HEK293 (cell line): ENCODE measurements around the gene IL1R1.

ENCODE experiments used
- CTCF ChIA-PET: fragments of 350-600 bp; formaldehyde crosslinking; extraction: SDS; loops from one replicate; lab custom pipeline; 2021; ENCODE audit warnings: antibody characterized with exemption; lab: Yijun Ruan, JAX
- POLR2A ChIA-PET: fragments of 300-600 bp; formaldehyde crosslinking; extraction: SDS; loops from one replicate; lab custom pipeline; 2020; ENCODE audit warnings: antibody characterized with exemption, inconsistent platforms; lab: Yijun Ruan, JAX
- H3K27ac ChIP-seq: fragments of 200-500 bp; sonication (Bioruptor generic); 2 replicates; pipeline ENCODE4 v1.5.1; 2014; ENCODE audit warnings: low read depth, low read length, control low read depth, inconsistent platforms; ENCODE audit errors: extremely low read depth
- H3K36me3 ChIP-seq, 2 experiments: fragments of 200-500 bp in 1 of 2; sonication (Bioruptor generic) in 1 of 2; 1 replicate in 1 of 2; 2 replicates in 1 of 2; pipeline ENCODE4 v1.5.1; 2014 to 2017; ENCODE audit warnings: inconsistent platforms in 2 of 2, low read length in 2 of 2; ENCODE audit not compliant: control insufficient read depth in 2 of 2, insufficient read depth in 1 of 2
- H3K4me1 ChIP-seq: fragments of 200-500 bp; sonication (Bioruptor generic); 2 replicates; pipeline ENCODE4 v1.5.1; 2014; ENCODE audit warnings: mild to moderate bottlenecking, low read length, inconsistent platforms; ENCODE audit not compliant: control insufficient read depth, insufficient read depth
- H3K4me3 ChIP-seq: 2 replicates; pipeline ENCODE4 v1.5.1; 2011; ENCODE audit warnings: low read depth, mild to moderate bottlenecking, control low read depth, low read length, moderate library complexity
- H3K9me3 ChIP-seq: fragments of 200-500 bp; sonication (Bioruptor generic); 2 replicates; pipeline ENCODE4 v1.5.1; 2014; ENCODE audit warnings: low read depth, low read length, inconsistent platforms; ENCODE audit not compliant: control insufficient read depth, insufficient read depth
- GLI4 ChIP-seq: fragments of 450-650 bp; formaldehyde crosslinking; IDR thresholded peaks from 2 replicates; pipeline ENCODE4 v1.5.1; 2016; ENCODE audit warnings: missing biosample characterization, missing genetic modification characterization
- TCF7L2 ChIP-seq: IDR thresholded peaks from 2 replicates; pipeline ENCODE4 v1.6.1; 2011; ENCODE audit warnings: low read depth, mild to moderate bottlenecking, inconsistent platforms, low read length, moderate library complexity, borderline replicate concordance
- ZNF146 ChIP-seq: fragments of 450-650 bp; formaldehyde crosslinking; IDR thresholded peaks from 2 replicates; pipeline ENCODE4 v1.5.1; 2016; ENCODE audit warnings: missing biosample characterization, missing genetic modification characterization
- ZNF155 ChIP-seq: fragments of 450-650 bp; formaldehyde crosslinking; IDR thresholded peaks from 2 replicates; pipeline ENCODE4 v1.5.1; 2016; ENCODE audit warnings: missing biosample characterization, missing genetic modification characterization
- ZNF266 ChIP-seq: fragments of 450-650 bp; formaldehyde crosslinking; IDR thresholded peaks from 2 replicates; pipeline ENCODE4 v1.5.1; 2016; ENCODE audit warnings: missing biosample characterization, missing genetic modification characterization, low read depth
- ZNF610 ChIP-seq: fragments of 450-650 bp; formaldehyde crosslinking; IDR thresholded peaks from 2 replicates; pipeline ENCODE4 v1.5.1; 2016; ENCODE audit warnings: missing biosample characterization, missing genetic modification characterization, borderline replicate concordance
- ZNF623 ChIP-seq: fragments of 450-650 bp; formaldehyde crosslinking; IDR thresholded peaks from 2 replicates; pipeline ENCODE4 v1.5.1; 2016; ENCODE audit warnings: missing biosample characterization, missing genetic modification characterization
- ZSCAN30 ChIP-seq: fragments of 450-650 bp; IDR thresholded peaks from 2 replicates; pipeline ENCODE4 v1.5.1; 2018; ENCODE audit warnings: missing biosample characterization, mild to moderate bottlenecking, missing genetic modification characterization, moderate library complexity
- TF ChIP-seq, protein P1 (sequence below): fragments of 450-650 bp; formaldehyde crosslinking; IDR thresholded peaks from 2 replicates; pipeline ENCODE4 v1.5.1; 2017; ENCODE audit warnings: missing biosample characterization, missing genetic modification characterization
- TF ChIP-seq, protein P2 (sequence below): fragments of 450-650 bp; formaldehyde crosslinking; conservative IDR thresholded peaks from 2 replicates; pipeline ENCODE4 v1.5.1; 2016; ENCODE audit warnings: low read depth, missing biosample characterization, missing genetic modification characterization
- TF ChIP-seq, protein P3 (sequence below): fragments of 450-650 bp; formaldehyde crosslinking; IDR thresholded peaks from 2 replicates; pipeline ENCODE4 v1.5.1; 2016; ENCODE audit warnings: missing biosample characterization, missing genetic modification characterization

IL1R1 gene

DNA sequence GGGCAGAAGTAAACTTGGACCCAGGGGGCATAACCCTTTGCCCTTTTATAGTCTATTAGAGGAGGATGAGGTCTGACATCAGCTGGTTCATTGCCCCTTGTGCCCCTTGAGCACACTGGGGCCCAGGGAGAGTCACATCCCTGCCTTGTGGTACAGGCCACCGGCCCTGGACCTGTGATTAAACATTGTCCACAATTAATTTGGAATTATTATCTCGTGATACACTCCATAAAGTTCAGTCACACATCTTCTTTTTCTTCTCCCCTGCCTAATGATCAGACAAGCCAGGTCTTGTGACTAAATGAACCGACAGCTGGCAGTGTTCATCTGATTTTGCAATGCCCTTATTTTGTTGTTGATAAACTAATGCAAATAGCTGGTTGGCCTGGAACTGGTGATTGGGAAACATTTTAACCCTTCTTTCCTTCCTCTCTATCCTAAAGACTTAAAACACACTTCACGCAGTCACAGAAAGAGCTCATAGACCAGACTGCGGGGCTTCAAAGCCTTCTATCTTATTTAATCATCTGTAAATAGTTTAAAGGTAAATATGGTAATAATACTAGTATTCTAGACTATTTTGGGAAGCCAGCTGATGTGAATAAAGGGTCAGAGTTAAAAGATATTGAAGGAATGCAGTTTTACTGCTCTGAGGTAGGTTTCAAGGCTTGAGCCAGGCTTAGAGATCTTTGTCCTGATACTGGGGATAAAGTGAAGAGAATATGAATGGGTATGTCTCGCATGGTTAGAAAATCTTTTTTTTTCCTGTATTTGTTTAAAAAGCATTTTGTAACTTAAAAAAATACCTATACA, 13.4 kb downstream of the IL1R1 start (continued):
- TF ChIP-seq, protein P1, sequence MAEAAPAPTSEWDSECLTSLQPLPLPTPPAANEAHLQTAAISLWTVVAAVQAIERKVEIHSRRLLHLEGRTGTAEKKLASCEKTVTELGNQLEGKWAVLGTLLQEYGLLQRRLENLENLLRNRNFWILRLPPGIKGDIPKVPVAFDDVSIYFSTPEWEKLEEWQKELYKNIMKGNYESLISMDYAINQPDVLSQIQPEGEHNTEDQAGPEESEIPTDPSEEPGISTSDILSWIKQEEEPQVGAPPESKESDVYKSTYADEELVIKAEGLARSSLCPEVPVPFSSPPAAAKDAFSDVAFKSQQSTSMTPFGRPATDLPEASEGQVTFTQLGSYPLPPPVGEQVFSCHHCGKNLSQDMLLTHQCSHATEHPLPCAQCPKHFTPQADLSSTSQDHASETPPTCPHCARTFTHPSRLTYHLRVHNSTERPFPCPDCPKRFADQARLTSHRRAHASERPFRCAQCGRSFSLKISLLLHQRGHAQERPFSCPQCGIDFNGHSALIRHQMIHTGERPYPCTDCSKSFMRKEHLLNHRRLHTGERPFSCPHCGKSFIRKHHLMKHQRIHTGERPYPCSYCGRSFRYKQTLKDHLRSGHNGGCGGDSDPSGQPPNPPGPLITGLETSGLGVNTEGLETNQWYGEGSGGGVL (tag by site-specific recombination) = no peak
- TF ChIP-seq, protein P2, sequence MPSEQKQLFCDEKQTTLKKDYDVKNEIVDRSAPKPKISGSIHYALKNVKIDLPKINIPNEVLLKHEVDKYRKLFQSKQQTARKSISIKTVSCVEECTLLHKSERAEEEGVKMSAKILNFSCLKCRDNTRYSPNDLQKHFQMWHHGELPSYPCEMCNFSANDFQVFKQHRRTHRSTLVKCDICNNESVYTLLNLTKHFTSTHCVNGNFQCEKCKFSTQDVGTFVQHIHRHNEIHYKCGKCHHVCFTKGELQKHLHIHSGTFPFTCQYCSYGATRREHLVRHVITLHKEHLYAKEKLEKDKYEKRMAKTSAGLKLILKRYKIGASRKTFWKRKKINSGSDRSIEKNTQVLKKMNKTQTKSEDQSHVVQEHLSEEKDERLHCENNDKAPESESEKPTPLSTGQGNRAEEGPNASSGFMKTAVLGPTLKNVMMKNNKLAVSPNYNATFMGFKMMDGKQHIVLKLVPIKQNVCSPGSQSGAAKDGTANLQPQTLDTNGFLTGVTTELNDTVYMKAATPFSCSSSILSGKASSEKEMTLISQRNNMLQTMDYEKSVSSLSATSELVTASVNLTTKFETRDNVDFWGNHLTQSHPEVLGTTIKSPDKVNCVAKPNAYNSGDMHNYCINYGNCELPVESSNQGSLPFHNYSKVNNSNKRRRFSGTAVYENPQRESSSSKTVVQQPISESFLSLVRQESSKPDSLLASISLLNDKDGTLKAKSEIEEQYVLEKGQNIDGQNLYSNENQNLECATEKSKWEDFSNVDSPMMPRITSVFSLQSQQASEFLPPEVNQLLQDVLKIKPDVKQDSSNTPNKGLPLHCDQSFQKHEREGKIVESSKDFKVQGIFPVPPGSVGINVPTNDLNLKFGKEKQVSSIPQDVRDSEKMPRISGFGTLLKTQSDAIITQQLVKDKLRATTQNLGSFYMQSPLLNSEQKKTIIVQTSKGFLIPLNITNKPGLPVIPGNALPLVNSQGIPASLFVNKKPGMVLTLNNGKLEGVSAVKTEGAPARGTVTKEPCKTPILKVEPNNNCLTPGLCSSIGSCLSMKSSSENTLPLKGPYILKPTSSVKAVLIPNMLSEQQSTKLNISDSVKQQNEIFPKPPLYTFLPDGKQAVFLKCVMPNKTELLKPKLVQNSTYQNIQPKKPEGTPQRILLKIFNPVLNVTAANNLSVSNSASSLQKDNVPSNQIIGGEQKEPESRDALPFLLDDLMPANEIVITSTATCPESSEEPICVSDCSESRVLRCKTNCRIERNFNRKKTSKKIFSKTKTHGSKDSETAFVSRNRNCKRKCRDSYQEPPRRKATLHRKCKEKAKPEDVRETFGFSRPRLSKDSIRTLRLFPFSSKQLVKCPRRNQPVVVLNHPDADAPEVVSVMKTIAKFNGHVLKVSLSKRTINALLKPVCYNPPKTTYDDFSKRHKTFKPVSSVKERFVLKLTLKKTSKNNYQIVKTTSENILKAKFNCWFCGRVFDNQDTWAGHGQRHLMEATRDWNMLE (tag by site-specific recombination) = no peak
- TF ChIP-seq ZNF155 = no peak

DNA sequence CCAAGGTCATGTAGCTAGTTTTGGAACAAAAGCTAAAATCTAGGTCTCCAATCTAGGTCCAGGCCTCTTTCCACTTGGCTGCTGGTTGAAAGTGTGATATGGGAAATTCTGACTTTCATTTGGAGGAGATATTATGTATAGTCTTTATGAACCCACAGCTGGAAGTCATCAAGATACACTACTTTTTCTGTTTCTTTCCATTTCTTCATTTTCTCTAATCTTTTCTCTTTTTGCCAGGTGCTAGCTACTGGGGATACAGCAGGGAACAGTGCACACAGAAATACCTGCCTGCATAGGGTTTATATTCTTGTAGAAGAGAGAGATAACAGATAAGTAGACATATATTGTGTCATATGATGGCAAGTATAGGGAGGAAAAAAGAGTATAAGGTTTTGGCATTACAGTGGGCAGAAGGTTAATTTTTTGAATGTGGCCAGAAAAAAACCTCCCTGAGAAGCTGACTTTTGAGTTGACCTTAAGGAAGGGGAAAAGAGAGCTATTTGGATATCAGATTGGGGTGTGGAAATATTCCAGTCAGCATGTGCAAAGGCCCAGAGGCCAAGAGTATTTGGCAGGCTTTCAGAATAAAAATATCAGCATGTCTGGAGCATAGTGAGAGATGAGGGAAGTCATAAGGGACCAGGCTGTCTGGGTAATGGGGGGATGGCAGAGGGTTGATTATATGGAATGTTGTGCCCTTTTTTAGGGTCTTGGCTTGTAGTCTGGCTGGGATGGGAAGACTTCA, 15.6 kb downstream of the IL1R1 start:
- Histone ChIP-seq H3K4me1 (no peaks in the 10 kb centered on the region), H3K4me3 (no peak overlapping the region), H3K36me3 (no peaks in the 10 kb centered on the region), H3K27ac (no peak overlapping the region), H3K9me3 (no peaks in the 10 kb centered on the region)
- ChIA-PET CTCF (no interaction called here), POLR2A (no interaction called here)
- TF ChIP-seq ZNF623 (tag by site-specific recombination) (0 out of 2 replicates have a peak, but pooled peaks have one; percentile 23), TCF7L2 (no peak)

DNA sequence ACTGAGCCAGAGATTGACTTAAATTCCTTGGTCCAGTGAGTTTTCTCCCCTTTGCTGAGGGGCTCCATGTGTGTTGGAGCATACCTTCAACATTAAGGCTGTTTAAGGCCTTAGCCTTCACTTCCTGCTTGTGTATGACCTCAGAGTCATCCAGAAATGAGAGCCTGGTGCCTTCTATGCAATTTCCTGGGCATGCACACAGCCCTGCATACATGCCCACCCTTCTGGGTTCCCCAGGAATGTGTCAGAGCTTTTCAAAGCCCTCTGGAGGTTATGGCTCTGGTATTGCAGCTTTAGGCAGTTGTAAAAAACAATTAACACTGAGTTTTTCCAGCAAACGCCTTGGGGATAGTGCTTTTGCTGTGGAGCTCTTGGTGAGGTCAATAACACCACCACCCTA, 16.7 kb downstream of the IL1R1 start:
- Histone ChIP-seq H3K9me3 (no peaks in the 10 kb centered on the region), H3K4me1 (no peaks in the 10 kb centered on the region), H3K27ac (no peak overlapping the region), H3K36me3 (no peaks in the 10 kb centered on the region), H3K4me3 (no peak overlapping the region)
- no peak for TF ChIP-seq ZNF266 (tag by site-specific recombination)
- no peak for TF ChIP-seq ZNF146 (tag by site-specific recombination)
- no peak for TF ChIP-seq ZNF610 (tag by site-specific recombination)
- no peak for TF ChIP-seq ZSCAN30 (tag by site-specific recombination)
- TF ChIP-seq GLI4 (tag by site-specific recombination) = no peak
- TF ChIP-seq, protein P3, sequence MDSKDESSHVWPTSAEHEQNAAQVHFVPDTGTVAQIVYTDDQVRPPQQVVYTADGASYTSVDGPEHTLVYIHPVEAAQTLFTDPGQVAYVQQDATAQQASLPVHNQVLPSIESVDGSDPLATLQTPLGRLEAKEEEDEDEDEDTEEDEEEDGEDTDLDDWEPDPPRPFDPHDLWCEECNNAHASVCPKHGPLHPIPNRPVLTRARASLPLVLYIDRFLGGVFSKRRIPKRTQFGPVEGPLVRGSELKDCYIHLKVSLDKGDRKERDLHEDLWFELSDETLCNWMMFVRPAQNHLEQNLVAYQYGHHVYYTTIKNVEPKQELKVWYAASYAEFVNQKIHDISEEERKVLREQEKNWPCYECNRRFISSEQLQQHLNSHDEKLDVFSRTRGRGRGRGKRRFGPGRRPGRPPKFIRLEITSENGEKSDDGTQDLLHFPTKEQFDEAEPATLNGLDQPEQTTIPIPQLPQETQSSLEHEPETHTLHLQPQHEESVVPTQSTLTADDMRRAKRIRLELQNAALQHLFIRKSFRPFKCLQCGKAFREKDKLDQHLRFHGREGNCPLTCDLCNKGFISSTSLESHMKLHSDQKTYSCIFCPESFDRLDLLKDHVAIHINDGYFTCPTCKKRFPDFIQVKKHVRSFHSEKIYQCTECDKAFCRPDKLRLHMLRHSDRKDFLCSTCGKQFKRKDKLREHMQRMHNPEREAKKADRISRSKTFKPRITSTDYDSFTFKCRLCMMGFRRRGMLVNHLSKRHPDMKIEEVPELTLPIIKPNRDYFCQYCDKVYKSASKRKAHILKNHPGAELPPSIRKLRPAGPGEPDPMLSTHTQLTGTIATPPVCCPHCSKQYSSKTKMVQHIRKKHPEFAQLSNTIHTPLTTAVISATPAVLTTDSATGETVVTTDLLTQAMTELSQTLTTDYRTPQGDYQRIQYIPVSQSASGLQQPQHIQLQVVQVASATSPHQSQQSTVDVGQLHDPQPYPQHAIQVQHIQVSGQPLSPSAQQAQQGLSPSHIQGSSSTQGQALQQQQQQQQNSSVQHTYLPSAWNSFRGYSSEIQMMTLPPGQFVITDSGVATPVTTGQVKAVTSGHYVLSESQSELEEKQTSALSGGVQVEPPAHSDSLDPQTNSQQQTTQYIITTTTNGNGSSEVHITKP (tag by site-specific recombination) = no peak
- POLR2A ChIA-PET = no interaction called here
- CTCF ChIA-PET = interaction anchor here (0.7 kb wide), 1 partner anchor 73 kb away, joined by 5 read pairs; no protein-coding TSS in a partner anchor
